OCI-LY3 (cell line): ENCODE measurements around the gene WSB1.

Experiments
- H2AFZ ChIP-seq: fragments of 200-600, 300-600 bp; shearing (Covaris generic); 2 replicates; pipeline ENCODE4 v1.6.0; 2014; ENCODE audit warnings: antibody characterized with exemption, low read depth, low read length
- H3K27ac ChIP-seq: fragments of 200-600, 300-600 bp; sonication (generic); 2 replicates; pipeline ENCODE4 v1.5.1; 2014; ENCODE audit warnings: mild to moderate bottlenecking, low read length, moderate library complexity, mixed read lengths
- H3K27me3 ChIP-seq: fragments of 200-600, 300-600 bp; sonication (generic); 2 replicates; pipeline ENCODE4 v1.6.1; 2014; ENCODE audit warnings: low read depth, low read length, mixed read lengths
- H3K36me3 ChIP-seq: fragments of 200-600, 300-600 bp; sonication (generic); replicated peaks from 2 replicates; pipeline ENCODE3; 2014; ENCODE audit warnings: low read depth, low read length, mixed read lengths
- H3K4me1 ChIP-seq: fragments of 300-600, 200-600 bp; sonication (generic); 2 replicates; pipeline ENCODE4 v1.6.1; 2014; ENCODE audit warnings: low read length, mixed read lengths
- H3K4me2 ChIP-seq: fragments of 200-600, 300-600 bp; sonication (generic); 2 replicates; pipeline ENCODE4 v1.6.1; 2014; ENCODE audit warnings: low read length, mixed read lengths
- H3K4me3 ChIP-seq: fragments of 300-600, 200-600 bp; sonication (generic); 2 replicates; pipeline ENCODE4 v1.5.1; 2014; ENCODE audit warnings: antibody characterized with exemption, mild to moderate bottlenecking, low read length, moderate library complexity
- H3K79me2 ChIP-seq: fragments of 300-600, 200-600 bp; shearing (Covaris generic); 2 replicates; pipeline ENCODE4 v1.6.1; 2014; ENCODE audit warnings: mild to moderate bottlenecking, low read length, mixed read lengths
- H3K9ac ChIP-seq: fragments of 300-600, 200-600 bp; shearing (Covaris generic); 2 replicates; pipeline ENCODE4 v1.6.0; 2014; ENCODE audit warnings: mild to moderate bottlenecking, low read length, moderate library complexity
- H3K9me3 ChIP-seq: fragments of 200-600, 300-600 bp; shearing (Covaris generic); 2 replicates; pipeline ENCODE4 v1.6.1; 2014; ENCODE audit warnings: low read length, mixed read lengths; ENCODE audit not compliant: insufficient read depth
- H4K20me1 ChIP-seq: fragments of 200-600, 300-600 bp; sonication (generic); 2 replicates; pipeline ENCODE4 v1.6.1; 2016; ENCODE audit warnings: low read length, mixed read lengths; ENCODE audit not compliant: insufficient read depth
- EZH2phosphoT487 ChIP-seq: fragments of 200-600 bp; shearing (Covaris generic); IDR thresholded peaks from 2 replicates; pipeline ENCODE4 v1.6.1; 2018; ENCODE audit warnings: antibody characterized with exemption, mixed run types, low read depth
- TF ChIP-seq, protein P1 (sequence below): fragments of 200-600, 300-600 bp; sonication (generic); IDR thresholded peaks from 2 replicates; pipeline ENCODE4 v1.5.1; 2014; ENCODE audit warnings: antibody characterized with exemption, low read length, low read depth

Gene WSB1

DNA sequence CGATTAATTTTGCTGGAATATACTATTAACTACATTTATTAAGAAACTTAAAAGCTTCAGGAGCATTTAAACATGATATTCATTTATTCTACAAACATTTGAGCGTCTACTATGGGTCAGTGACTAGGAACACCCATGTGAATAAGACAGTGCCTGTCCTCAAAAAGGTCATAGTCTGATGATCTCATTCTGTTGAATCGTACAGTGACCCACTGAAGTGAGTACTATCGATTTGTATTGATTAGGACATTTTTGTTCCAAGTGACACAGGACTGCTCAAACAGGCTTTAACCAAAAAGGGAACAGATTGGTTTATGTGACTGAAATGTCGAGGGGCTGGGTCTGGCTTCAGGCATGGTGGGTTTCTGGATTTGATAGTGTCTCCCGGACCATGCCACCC, 68.6 kb downstream of the WSB1 start:
- Histone ChIP-seq H3K36me3 (no peaks in the 10 kb centered on the region), H3K4me3 (no peak overlapping the region), H3K4me1 (no peaks in the 10 kb centered on the region), H3K79me2 (no peaks in the 10 kb centered on the region), H3K27me3 (0 out of 2 replicates have a peak, but pooled peaks cover 9% of the 10 kb centered on the region), H2AFZ (no peak overlapping the region), H4K20me1 (no peaks in the 10 kb centered on the region), H3K27ac (no peak overlapping the region), H3K9me3 (no peaks in the 10 kb centered on the region), H3K9ac (no peak overlapping the region), H3K4me2 (no peak overlapping the region)
- TF ChIP-seq EZH2phosphoT487: no peak

DNA sequence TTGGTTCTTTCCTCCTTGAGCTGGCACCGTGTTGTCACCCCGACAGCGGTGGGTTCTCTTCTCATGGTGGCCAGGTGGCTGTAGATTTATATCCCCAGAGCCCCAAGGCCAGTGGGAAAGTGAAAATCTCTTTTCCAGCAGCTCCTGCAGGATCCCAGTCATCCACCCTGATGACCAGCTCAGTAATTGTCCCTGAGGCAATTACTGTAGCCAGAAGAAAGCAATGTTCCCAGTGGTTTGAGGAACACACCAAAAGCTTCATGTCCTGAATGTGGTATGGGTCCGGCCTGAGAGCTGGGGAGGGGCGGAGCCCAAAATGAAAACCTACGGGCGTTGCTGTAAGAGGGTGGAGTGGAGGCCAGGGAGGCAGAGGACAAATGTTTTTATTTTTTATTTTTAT, 69.0 kb downstream of the WSB1 start:
- Histone ChIP-seq H3K27me3 (0 out of 2 replicates have a peak, but pooled peaks cover 8% of the 10 kb centered on the region), H3K9ac (no peak overlapping the region), H2AFZ (no peak overlapping the region), H3K79me2 (no peaks in the 10 kb centered on the region), H3K9me3 (no peaks in the 10 kb centered on the region), H4K20me1 (no peaks in the 10 kb centered on the region), H3K4me3 (no peak overlapping the region), H3K36me3 (no peaks in the 10 kb centered on the region), H3K27ac (no peak overlapping the region), H3K4me1 (no peaks in the 10 kb centered on the region), H3K4me2 (no peak overlapping the region)
- TF ChIP-seq EZH2phosphoT487: no peak
- TF ChIP-seq, protein P1, sequence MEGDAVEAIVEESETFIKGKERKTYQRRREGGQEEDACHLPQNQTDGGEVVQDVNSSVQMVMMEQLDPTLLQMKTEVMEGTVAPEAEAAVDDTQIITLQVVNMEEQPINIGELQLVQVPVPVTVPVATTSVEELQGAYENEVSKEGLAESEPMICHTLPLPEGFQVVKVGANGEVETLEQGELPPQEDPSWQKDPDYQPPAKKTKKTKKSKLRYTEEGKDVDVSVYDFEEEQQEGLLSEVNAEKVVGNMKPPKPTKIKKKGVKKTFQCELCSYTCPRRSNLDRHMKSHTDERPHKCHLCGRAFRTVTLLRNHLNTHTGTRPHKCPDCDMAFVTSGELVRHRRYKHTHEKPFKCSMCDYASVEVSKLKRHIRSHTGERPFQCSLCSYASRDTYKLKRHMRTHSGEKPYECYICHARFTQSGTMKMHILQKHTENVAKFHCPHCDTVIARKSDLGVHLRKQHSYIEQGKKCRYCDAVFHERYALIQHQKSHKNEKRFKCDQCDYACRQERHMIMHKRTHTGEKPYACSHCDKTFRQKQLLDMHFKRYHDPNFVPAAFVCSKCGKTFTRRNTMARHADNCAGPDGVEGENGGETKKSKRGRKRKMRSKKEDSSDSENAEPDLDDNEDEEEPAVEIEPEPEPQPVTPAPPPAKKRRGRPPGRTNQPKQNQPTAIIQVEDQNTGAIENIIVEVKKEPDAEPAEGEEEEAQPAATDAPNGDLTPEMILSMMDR: no peak

DNA sequence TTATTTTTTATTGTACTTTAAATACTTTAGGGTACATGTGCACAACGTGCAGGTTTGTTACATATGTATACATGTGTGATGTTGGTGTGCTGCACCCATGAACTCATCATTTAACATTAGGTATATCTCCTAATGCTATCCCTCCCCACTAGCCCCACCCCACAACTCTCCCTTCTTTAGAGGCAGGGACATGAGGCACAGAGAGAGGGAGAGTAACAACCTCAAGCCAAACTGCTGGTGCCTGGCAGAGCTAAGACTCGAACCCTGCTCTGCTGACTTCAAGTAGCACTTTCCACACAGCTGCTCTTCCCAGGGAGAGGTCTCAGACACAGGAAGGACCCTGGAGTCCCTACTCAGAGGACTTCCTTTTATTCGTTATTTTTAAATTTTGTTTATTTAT, 69.4 kb downstream of the WSB1 start:
- 0 out of 2 replicates have a peak, but pooled peaks cover 8% of the 10 kb centered on the region for H3K27me3 ChIP-seq
- H3K9ac ChIP-seq: no peak overlapping the region
- H3K79me2 ChIP-seq: no peaks in the 10 kb centered on the region
- no peaks in the 10 kb centered on the region for H4K20me1 ChIP-seq
- no peak overlapping the region for H3K27ac ChIP-seq
- H2AFZ ChIP-seq: no peak overlapping the region
- H3K9me3 ChIP-seq: no peaks in the 10 kb centered on the region
- no peaks in the 10 kb centered on the region for H3K36me3 ChIP-seq
- H3K4me2 ChIP-seq: no peak overlapping the region
- TF ChIP-seq, protein P1: no peak
- no peak for TF ChIP-seq EZH2phosphoT487
- no peaks in the 10 kb centered on the region for H3K4me1 ChIP-seq
- H3K4me3 ChIP-seq: no peak overlapping the region
